Lower leg skin (tissue), 3 donors: ENCODE measurements around the gene AUTS2.

ENCODE experiments used
- CTCF ChIP-seq, 3 donors: fragments of 450-650 bp; IDR thresholded peaks; one replicate each; pipeline ENCODE4 v1.5.1; 2016; ENCODE audit warnings: antibody characterized with exemption in 3 of 3, mild to moderate bottlenecking in 3 of 3, moderate library complexity in 2 of 3
- POLR2A ChIP-seq, 2 donors: fragments of 450-650 bp; IDR thresholded peaks; one replicate each; pipeline ENCODE4 v1.6.1; 2016 to 2017; ENCODE audit warnings: antibody characterized with exemption in 2 of 2, mild to moderate bottlenecking in 1 of 2, moderate library complexity in 1 of 2

GRCh38 chr7:70299472-70299807 lies 701.2 kb downstream of the AUTS2 start:
- TF ChIP-seq CTCF (IDR thresholded peaks at IDR 0.05) (no peak), POLR2A (IDR thresholded peaks at IDR 0.05) (no peak)
